ENCODE results near the gene TMEM250. TPM values are rescaled to one million over a fixed set of nuclear protein-coding genes. Genes with fewer than 3 reads are reported as not detected.

TMEM250 gene
- total and polyA plus RNA-seq, 9 of the 15 experiments (the other 6 are each of a cell fraction or from before 2014, with no cell fraction given), result 0.32 to 44.6 (median 12.2) TPM

- intact Hi-C loops (cut with micrococcal nuclease) (no loop called here), in situ Hi-C loops (cut with MboI) (no loop called here)
- Histone ChIP-seq H3K9ac (ENCODE audit: insufficient read depth in 1 of 2, low read depth in 2 of 2, low read length in 2 of 2) (no peak overlapping the region), H3K4me2 (ENCODE audit: insufficient read depth, low read length) (no peak overlapping the region), H3K9me3 (replicated peaks; ENCODE audit: control insufficient read depth, insufficient read depth, low read depth, low read length) (no peaks in the 10 kb centered on the region), H3K27me3 (ENCODE audit: control insufficient read depth in 2 of 2, insufficient read depth in 2 of 2, low read length in 2 of 2) (peaks cover 51 to 60% of the 10 kb centered on the region in 2 experiments), H3K36me3 (ENCODE audit: control insufficient read depth, insufficient read depth, low read length) (no peaks in the 10 kb centered on the region), H3K9me1 (ENCODE audit: control insufficient read depth, insufficient read depth, low read length) (peaks cover 2% of the 10 kb centered on the region), H2AFZ (ENCODE audit: low read depth, low read length) (no peak overlapping the region), H3K4me1 (replicated peaks in 1 of 2; ENCODE audit: control insufficient read depth in 2 of 2, insufficient read depth in 2 of 2, low read length in 2 of 2) (peaks cover 0 to 44% of the 10 kb centered on the region in 2 experiments; a peak in 2 of 5 replicates), H3K4me3 (no peak overlapping the region), H4K20me1 (replicated peaks; ENCODE audit: control insufficient read depth, insufficient read depth, low read length) (peaks cover 8% of the 10 kb centered on the region; the same call in 1 of the 2 replicates), H3K27ac (ENCODE audit: extremely low read depth, low read depth, low read length) (no peak overlapping the region), H3K79me2 (ENCODE audit: control insufficient read depth, insufficient read depth, low read length) (no peaks in the 10 kb centered on the region)
- FAIRE-seq (no peak), ATAC-seq (no peak), DNase-seq (ENCODE audit: extremely low read depth in 1 of 4, low spot score in 3 of 4) (no peak)
- TF ChIP-seq HBP1 (CRISPR knock-in tag; IDR thresholded peaks at IDR 0.05) (no peak), ZNF316 (IDR thresholded peaks at IDR 0.05) (no peak), RAD51 (IDR thresholded peaks at IDR 0.05; ENCODE audit: borderline replicate concordance, low read depth) (no peak), ZFP91 (CRISPR knock-in tag; IDR thresholded peaks at IDR 0.05) (no peak), GTF2E2 (tag; IDR thresholded peaks at IDR 0.05) (no peak), E2F5 (CRISPR knock-in tag; IDR thresholded peaks at IDR 0.05) (no peak), FOXJ3 (CRISPR knock-in tag; IDR thresholded peaks at IDR 0.05) (no peak)
- ChIA-PET CTCF (ENCODE audit: low intra/inter-chr PET ratio) (no interaction called here), POLR2A (interaction anchor here (1.1 kb wide), 1 partner anchor 10 kb away, joined by 3 read pairs; no protein-coding TSS in a partner anchor)
- 4% methylated on average over 17 of the region's 17 CpGs for WGBS (ENCODE audit: insufficient coverage, low coverage, missing lambda C conversion rate)
- no TSS peak for BruUV-seq (replicated peaks)
Observed at GRCh38 chr9:136155576-136155975, 36.9 kb upstream of the TMEM250 start.
